HCT116 (cell line): ENCODE measurements around the gene CDH13. TPM values are rescaled to one million over a fixed set of nuclear protein-coding genes. Genes with fewer than 3 reads are reported as not detected.

Source experiments
- ATAC-seq: fragments of 200-7000 bp; cut with Tn5 transposase; 2 replicates; pipeline ENCODE4 v1.9.1; 2020; ENCODE audit warnings: mild to moderate bottlenecking, moderate library complexity
- BruUV-seq: library from RNA; stranded (reverse); fragments of 400-500 nt; replicated peaks from 2 replicates; lab custom pipeline; 2021; lab: Mats Ljungman, UMichigan
- CTCF ChIA-PET: fragments of 300-600 bp; sonication (Branson Sonifier 250); formaldehyde crosslinking; loops from one replicate; lab custom pipeline; 2021; ENCODE audit warnings: antibody characterized with exemption; lab: Charles Lee
- POLR2A ChIA-PET: fragments of 300-600, 350-600 bp; sonication (Branson Sonifier 250); formaldehyde crosslinking; loops from one replicate; lab custom pipeline; 2021; ENCODE audit warnings: antibody characterized with exemption; lab: Charles Lee
- RAD21 ChIA-PET, 2 experiments: fragments of 300-600 bp; sonication (Branson Sonifier 250); formaldehyde crosslinking; loops; one replicate each; lab custom pipeline; 2023; ENCODE audit warnings: low total read pairs in 2 of 2; ENCODE audit not compliant: uncharacterized antibody in 2 of 2, unreplicated experiment in 2 of 2, low non-redundant PET in 1 of 2; lab: Charles Lee
- DNase-seq: peaks from one replicate; pipeline ENCODE4 v3.0.0-alpha.2; 2010; ENCODE audit warnings: low read depth, low spot score
- H2AFZ ChIP-seq: fragments of 200-600 bp; shearing (Covaris generic), sonication (generic); 2 replicates; pipeline ENCODE4 v1.6.1; 2017; ENCODE audit warnings: low read depth, mixed run types, mixed read lengths, antibody characterized with exemption, low read length; ENCODE audit not compliant: poor library complexity, severe bottlenecking
- H3K27ac ChIP-seq: 2 replicates; pipeline ENCODE4 v1.5.1; 2012; ENCODE audit warnings: low read depth, low read length
- H3K27me3 ChIP-seq: fragments of 200-600 bp; sonication (generic); 2 replicates; pipeline ENCODE4 v1.6.1; 2016; ENCODE audit warnings: mixed run types, low read length, mixed read lengths; ENCODE audit not compliant: insufficient read depth
- H3K36me3 ChIP-seq, 2 experiments: fragments of 200-500 bp in 1 of 2; fragments of 200-600 bp in 1 of 2; sonication (Bioruptor generic) in 1 of 2; sonication (generic) in 1 of 2; 2 replicates each; pipeline versions ENCODE4 v1.5.1 to v1.6.1; 2014 to 2016; ENCODE audit warnings: low read length in 2 of 2, inconsistent platforms in 1 of 2, mixed read lengths in 1 of 2, mixed run types in 1 of 2; ENCODE audit not compliant: insufficient read depth in 2 of 2, control insufficient read depth in 1 of 2
- H3K4me1 ChIP-seq, 2 experiments: fragments of 200-600 bp in 1 of 2; sonication (generic) in 1 of 2; 2 replicates each; pipeline versions ENCODE4 v1.5.1 to v1.6.1; 2012 to 2017; ENCODE audit warnings: low read length in 2 of 2, inconsistent platforms in 1 of 2, mild to moderate bottlenecking in 1 of 2, mixed read lengths in 1 of 2, mixed run types in 1 of 2, moderate library complexity in 1 of 2; ENCODE audit not compliant: insufficient read depth in 2 of 2, control insufficient read depth in 1 of 2
- H3K4me2 ChIP-seq: fragments of 200-600 bp; sonication (generic); 2 replicates; pipeline ENCODE4 v1.6.1; 2017; ENCODE audit warnings: mixed run types, low read length, mixed read lengths
- H3K4me3 ChIP-seq, 2 experiments: fragments of 200-600 bp in 1 of 2; sonication (generic) in 1 of 2; replicated peaks in 1 of 2; 2 replicates each; pipeline ENCODE4 v1.5.1; 2011 to 2016; ENCODE audit warnings: low read length in 2 of 2, control low read depth in 1 of 2, low read depth in 1 of 2, mild to moderate bottlenecking in 1 of 2, mixed read lengths in 1 of 2, mixed run types in 1 of 2
- H3K79me2 ChIP-seq: fragments of 200-600 bp; sonication (generic); 2 replicates; pipeline ENCODE4 v1.6.1; 2017; ENCODE audit warnings: mild to moderate bottlenecking, mixed run types, low read length, moderate library complexity, mixed read lengths; ENCODE audit not compliant: insufficient read depth
- H3K9ac ChIP-seq: fragments of 200-600 bp; sonication (generic); 2 replicates; pipeline ENCODE4 v1.6.1; 2016; ENCODE audit warnings: low read length, mixed read lengths
- H3K9me2 ChIP-seq: fragments of 200-600 bp; sonication (generic), shearing (Covaris generic); 2 replicates; pipeline ENCODE4 v1.6.1; 2017; ENCODE audit warnings: mixed run types, mild to moderate bottlenecking, moderate library complexity; ENCODE audit not compliant: insufficient read depth
- H3K9me3 ChIP-seq, 2 experiments: fragments of 200-500 bp in 1 of 2; fragments of 200-600 bp in 1 of 2; sonication (Bioruptor generic) in 1 of 2; sonication (generic) in 1 of 2; 2 replicates each; pipeline ENCODE4 v1.6.1; 2014 to 2017; ENCODE audit warnings: low read length in 2 of 2, mixed read lengths in 2 of 2, inconsistent platforms in 1 of 2, low read depth in 1 of 2, mild to moderate bottlenecking in 1 of 2, mixed run types in 1 of 2, moderate library complexity in 1 of 2; ENCODE audit not compliant: control insufficient read depth in 1 of 2, insufficient read depth in 1 of 2
- H4K20me1 ChIP-seq: fragments of 200-600 bp; sonication (generic), shearing (Covaris generic); 2 replicates; pipeline ENCODE4 v1.6.1; 2017; ENCODE audit warnings: mixed run types, mild to moderate bottlenecking, moderate library complexity; ENCODE audit not compliant: insufficient read depth
- CTCF ChIP-seq, 3 experiments: fragments of 200-600 bp in 1 of 3; sonication (generic) in 1 of 3; IDR thresholded peaks in 2 of 3; conservative IDR thresholded peaks in 1 of 3; 2 replicates each; pipeline ENCODE4 v1.5.1; 2012 to 2017; ENCODE audit warnings: low read depth in 2 of 3, low read length in 2 of 3, antibody characterized with exemption in 1 of 3, borderline replicate concordance in 1 of 3, control low read depth in 1 of 3, mild to moderate bottlenecking in 1 of 3, mixed read lengths in 1 of 3, mixed run types in 1 of 3, moderate library complexity in 1 of 3; ENCODE audit not compliant: insufficient read depth in 1 of 3
- EGR1 ChIP-seq: IDR thresholded peaks from 2 replicates; pipeline ENCODE4 v1.6.1; 2012; ENCODE audit warnings: low read depth
- ZBTB33 ChIP-seq: IDR thresholded peaks from 2 replicates; pipeline ENCODE4 v1.6.1; 2011; ENCODE audit warnings: mild to moderate bottlenecking, low read length, moderate library complexity; ENCODE audit not compliant: insufficient replicate concordance; ENCODE audit errors: extremely low read depth
- intact Hi-C: fragments of 100-400 bp; cut with micrococcal nuclease; formaldehyde crosslinking; loops from 2 replicates; pipeline ENCODE4 v1.10.0; 2022
- total RNA-seq: library from RNA; stranded (reverse); gene quantifications from one replicate; pipeline ENCODE4 v1.2.1, GENCODE V29; 2021; ENCODE audit not compliant: unreplicated experiment

The CDH13 gene
- total RNA-seq, 1 experiment from 2014 or later: not detected

- BruUV-seq: no TSS peak
- Histone ChIP-seq H3K27ac (no peak overlapping the region), H3K36me3 (no peaks in the 10 kb centered on the region), H3K9me2 (no peaks in the 10 kb centered on the region), H2AFZ (no peak overlapping the region), H3K9me3 (peaks cover 0 to 4% of the 10 kb centered on the region in 2 experiments; a peak in 2 of 4 replicates), H3K4me3 (no peak overlapping the region), H3K4me1 (no peaks in the 10 kb centered on the region)
- intact Hi-C loops: no loop called here
- no peak for TF ChIP-seq EGR1
- no peak for TF ChIP-seq ZBTB33
- TF ChIP-seq, all 23 proteins: peak for 0
- ATAC-seq (no peak), DNase-seq (no peak)
- no peaks in the 10 kb centered on the region for H4K20me1 ChIP-seq
- POLR2A ChIA-PET: no interaction called here
- H3K4me2 ChIP-seq: no peak overlapping the region
- H3K9ac ChIP-seq: no peak overlapping the region
- RAD21 ChIA-PET: no interaction called here
- 0 out of 2 replicates have a peak, but pooled peaks cover 3% of the 10 kb centered on the region for H3K27me3 ChIP-seq
- no peaks in the 10 kb centered on the region for H3K79me2 ChIP-seq
- CTCF ChIA-PET: no interaction called here
Observed at GRCh38 chr16:83307594-83307992, 680.8 kb downstream of the CDH13 start.

- POLR2A ChIA-PET: no interaction called here
- Histone ChIP-seq H3K9me3 (peaks cover 0 to 4% of the 10 kb centered on the region in 2 experiments; a peak in 2 of 4 replicates), H2AFZ (no peak overlapping the region), H3K27me3 (0 out of 2 replicates have a peak, but pooled peaks cover 3% of the 10 kb centered on the region), H3K9ac (no peak overlapping the region), H3K4me3 (no peak overlapping the region), H4K20me1 (no peaks in the 10 kb centered on the region), H3K4me2 (no peak overlapping the region), H3K36me3 (no peaks in the 10 kb centered on the region), H3K27ac (no peak overlapping the region), H3K79me2 (no peaks in the 10 kb centered on the region), H3K9me2 (no peaks in the 10 kb centered on the region), H3K4me1 (no peaks in the 10 kb centered on the region)
- BruUV-seq: no TSS peak
- ATAC-seq (no peak), DNase-seq (no peak)
- CTCF ChIA-PET: no interaction called here
- RAD21 ChIA-PET: no interaction called here
- intact Hi-C loops: no loop called here
- no peak for TF ChIP-seq CTCF (IDR thresholded peaks at IDR 0.05 in 2 of 3, conservative IDR thresholded peaks at IDR 0.05 in 1 of 3; ENCODE audit: borderline replicate concordance in 1 of 3, insufficient read depth in 1 of 3, low read depth in 2 of 3, low read length in 2 of 3)
Observed at GRCh38 chr16:83308414-83308813, 681.6 kb downstream of the CDH13 start.
